Measurements from ENCODE around the gene SOX5. TPM values are rescaled to one million over a fixed set of nuclear protein-coding genes. Genes with fewer than 3 reads are reported as not detected.

Gene SOX5
- 61.4 TPM for total RNA-seq
- 6.6 TPM for polyA plus RNA-seq

DNA sequence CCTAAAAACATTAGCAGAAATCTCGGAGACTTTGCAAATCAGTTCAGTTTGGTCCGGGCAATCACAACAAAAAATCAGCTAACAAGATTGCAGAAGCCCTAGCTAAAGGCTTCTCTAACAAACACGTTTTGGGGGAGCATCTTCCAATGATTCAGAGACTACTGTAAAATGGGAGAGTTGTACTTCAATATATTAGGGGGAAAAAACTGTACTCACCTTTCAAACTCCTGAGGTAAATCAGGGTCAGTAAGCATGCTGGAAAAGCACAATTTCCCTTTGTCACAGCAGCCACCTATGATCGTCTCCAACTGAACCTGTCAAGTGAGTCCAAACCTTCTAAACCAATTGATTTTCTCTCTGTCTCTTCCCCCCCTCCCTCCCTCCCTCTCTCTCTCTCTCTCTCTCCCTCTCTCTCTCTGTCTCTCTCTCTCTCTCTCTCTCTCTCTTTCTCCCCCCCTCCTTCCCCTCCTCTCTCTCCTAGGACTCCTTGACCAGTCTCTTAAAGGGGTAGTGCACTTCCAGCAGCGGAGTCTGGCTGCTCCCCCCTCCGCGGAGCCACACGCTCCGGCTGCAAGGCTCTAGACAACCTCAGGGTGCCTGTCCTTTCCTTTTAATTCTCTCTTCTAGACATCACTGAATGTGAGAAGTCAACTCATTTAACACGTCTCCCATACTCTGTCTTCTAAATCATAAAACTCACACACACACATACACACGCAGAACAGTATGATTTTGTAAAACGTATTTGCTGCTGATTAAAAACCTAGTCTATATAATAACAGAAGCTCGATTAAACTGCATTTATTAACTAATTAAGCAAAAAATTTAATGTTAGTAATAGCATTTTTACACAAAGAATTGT, at the start of gene SOX5:
SOX5 (minus strand) TSS at position 323 of the 862 bp plus-strand sequence; CDS start at position 254, 69 bp downstream.
- Histone ChIP-seq H3K4me1 (ENCODE audit: insufficient read depth) (no peaks in the 10 kb centered on the region), H3K4me3 (ENCODE audit: low read depth, low read length) (peak within 1 kb of the TSS; percentile 52), H3K27ac (ENCODE audit: low read depth) (no peak within 1 kb of the TSS), H3K36me3 (ENCODE audit: insufficient read depth) (no peaks in the 10 kb centered on the region)
- WGBS = 2% methylated on average over 13 of the region's 13 CpGs
- DNase-seq (ENCODE audit: extremely low spot score) = peak; percentile 42

DNA sequence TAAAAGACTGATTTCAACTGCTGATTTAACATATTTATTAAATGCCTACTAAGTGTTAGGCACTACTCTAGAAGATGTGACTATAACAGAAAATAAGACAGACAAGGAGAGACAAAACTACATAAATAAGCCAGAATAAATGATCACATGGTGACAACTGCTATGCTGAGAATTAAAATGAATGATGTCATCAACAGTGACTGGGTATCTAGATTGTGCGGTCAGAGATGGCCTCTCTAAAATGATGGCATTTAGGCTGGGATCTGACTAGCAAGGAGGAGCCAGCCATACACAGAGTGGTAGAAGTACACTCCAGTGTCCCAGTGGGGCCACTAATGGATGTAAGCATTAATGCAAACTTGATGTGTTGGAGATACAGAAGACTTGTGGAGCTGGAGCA, 37.6 kb upstream of the SOX5 start:
- WGBS = 98% methylated on average over 1 of the region's 1 CpG
- no peaks in the 10 kb centered on the region for H3K4me1 ChIP-seq (ENCODE audit: insufficient read depth)
- no peak overlapping the region for H3K4me3 ChIP-seq (ENCODE audit: low read depth, low read length)
- DNase-seq (ENCODE audit: extremely low spot score) = no peak
- H3K27ac ChIP-seq (ENCODE audit: low read depth) = no peak overlapping the region
- no peaks in the 10 kb centered on the region for H3K36me3 ChIP-seq (ENCODE audit: insufficient read depth)

DNA sequence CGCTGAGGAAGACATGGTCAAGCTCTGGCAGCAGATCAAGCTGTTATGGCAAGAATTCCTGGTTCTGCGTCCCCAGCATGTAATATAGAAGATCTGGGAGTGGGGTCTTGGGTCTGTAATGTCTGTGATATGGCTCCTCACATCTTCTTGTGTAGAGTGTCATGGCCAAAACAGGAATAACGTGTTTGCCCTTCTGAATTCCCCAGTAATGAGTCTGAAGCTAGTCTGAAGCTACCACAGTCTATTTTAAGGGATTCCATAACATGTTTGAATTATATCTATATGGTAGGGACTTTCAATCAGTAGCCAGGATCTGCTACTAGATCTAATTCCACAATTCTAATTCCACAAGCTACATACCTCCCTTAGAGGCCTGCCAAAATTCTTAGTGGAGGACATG, 31.4 kb upstream of the SOX5 start:
- 91% methylated on average over 3 of the region's 3 CpGs for WGBS
- no peak for DNase-seq (ENCODE audit: extremely low spot score)
- Histone ChIP-seq H3K36me3 (ENCODE audit: insufficient read depth) (no peaks in the 10 kb centered on the region), H3K4me3 (ENCODE audit: low read depth, low read length) (no peak overlapping the region), H3K4me1 (ENCODE audit: insufficient read depth) (no peaks in the 10 kb centered on the region), H3K27ac (ENCODE audit: low read depth) (no peak overlapping the region)

DNA sequence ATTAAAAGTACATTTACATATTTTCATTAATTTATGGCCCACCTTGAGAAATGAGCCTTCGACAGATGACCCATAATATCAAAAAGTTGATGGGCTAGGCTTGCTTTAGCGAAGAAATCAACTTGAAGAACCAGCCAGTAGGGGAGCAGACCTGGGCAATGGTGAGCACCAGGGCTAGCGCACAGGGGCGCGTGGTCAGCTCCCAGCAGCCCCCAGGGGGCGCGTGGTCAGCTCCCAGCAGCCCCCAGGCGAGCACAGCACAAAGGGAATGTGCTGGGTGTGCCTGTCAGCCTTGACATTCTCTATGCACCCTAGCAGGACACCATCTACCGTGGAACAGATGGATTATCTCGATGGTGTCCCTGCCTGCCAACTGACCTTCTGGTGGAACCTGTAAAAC, 15.3 kb upstream of the SOX5 start:
- Histone ChIP-seq H3K27ac (ENCODE audit: low read depth) (no peak overlapping the region), H3K4me3 (ENCODE audit: low read depth, low read length) (no peak overlapping the region), H3K4me1 (ENCODE audit: insufficient read depth) (no peaks in the 10 kb centered on the region), H3K36me3 (ENCODE audit: insufficient read depth) (no peaks in the 10 kb centered on the region)
- no peak for DNase-seq (ENCODE audit: extremely low spot score)
- WGBS = 92% methylated on average over 10 of the region's 10 CpGs

DNA sequence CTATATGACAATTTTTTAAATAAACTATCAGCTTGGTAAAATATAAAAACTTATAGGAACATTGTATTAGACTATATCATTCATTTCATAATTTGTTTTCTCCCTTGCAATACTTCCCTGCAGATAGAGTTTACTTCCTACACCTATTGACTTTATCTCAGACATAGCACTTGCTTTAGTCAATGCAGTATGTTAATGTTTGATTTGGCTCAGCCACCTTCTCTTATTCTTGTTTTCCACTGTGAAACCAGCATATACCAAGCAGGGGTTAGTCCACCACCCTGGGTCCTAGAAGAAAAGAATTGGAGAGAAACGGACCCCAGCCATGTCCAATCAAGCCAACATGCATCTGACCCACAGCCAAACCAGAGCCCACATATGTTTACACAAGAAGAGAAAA, 10.4 kb upstream of the SOX5 start:
- H3K27ac ChIP-seq (ENCODE audit: low read depth) = no peak overlapping the region
- DNase-seq (ENCODE audit: extremely low spot score) = no peak
- H3K4me1 ChIP-seq (ENCODE audit: insufficient read depth) = no peaks in the 10 kb centered on the region
- H3K4me3 ChIP-seq (ENCODE audit: low read depth, low read length) = no peak overlapping the region
- no peaks in the 10 kb centered on the region for H3K36me3 ChIP-seq (ENCODE audit: insufficient read depth)
- 78% methylated on average over 1 of the region's 1 CpG for WGBS

DNA sequence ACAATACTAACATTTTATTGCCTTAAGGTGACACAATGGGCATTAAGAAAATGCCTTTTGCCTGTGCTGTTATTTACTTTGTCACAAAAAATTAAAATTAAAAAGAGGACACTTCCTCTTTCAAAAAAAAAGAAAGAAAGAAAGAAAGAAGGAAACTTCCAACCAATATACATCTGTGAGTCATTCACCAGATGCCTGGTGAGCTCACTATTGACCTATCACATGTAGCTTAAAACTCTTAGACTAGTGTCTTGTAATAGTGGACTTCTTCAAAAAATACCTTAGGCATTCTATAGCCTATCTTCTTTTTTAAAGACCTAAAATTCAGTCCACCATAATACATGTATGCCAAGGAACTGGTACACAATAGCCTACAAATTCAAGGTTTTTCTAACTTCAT, 4.9 kb upstream of the SOX5 start:
- Histone ChIP-seq H3K4me3 (ENCODE audit: low read depth, low read length) (no peak overlapping the region), H3K36me3 (ENCODE audit: insufficient read depth) (no peaks in the 10 kb centered on the region), H3K4me1 (ENCODE audit: insufficient read depth) (no peaks in the 10 kb centered on the region), H3K27ac (ENCODE audit: low read depth) (no peak overlapping the region)
- no peak for DNase-seq (ENCODE audit: extremely low spot score)

DNA sequence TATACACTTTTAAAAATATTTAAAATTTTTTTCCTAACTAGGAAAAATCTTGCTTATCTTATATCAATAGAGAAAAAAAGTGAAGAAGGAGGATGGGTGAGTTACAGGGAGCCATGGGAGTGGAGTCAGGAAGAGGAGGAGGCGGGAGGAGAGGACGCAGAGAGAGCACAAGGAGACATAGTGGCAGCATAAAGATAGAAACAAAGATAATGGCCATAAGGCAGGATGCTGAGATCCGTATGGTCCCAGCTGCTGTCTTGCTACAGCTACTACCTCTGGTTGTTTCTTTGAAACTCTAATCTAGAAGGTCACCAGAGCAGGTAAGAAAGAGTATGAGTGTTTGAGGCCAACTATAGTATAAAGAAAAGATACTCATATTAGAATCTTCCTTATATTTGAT, 2.6 kb upstream of the SOX5 start:
- Histone ChIP-seq H3K27ac (ENCODE audit: low read depth) (no peak overlapping the region), H3K4me1 (ENCODE audit: insufficient read depth) (no peaks in the 10 kb centered on the region), H3K4me3 (ENCODE audit: low read depth, low read length) (no peak overlapping the region), H3K36me3 (ENCODE audit: insufficient read depth) (no peaks in the 10 kb centered on the region)
- no peak for DNase-seq (ENCODE audit: extremely low spot score)
- WGBS = 81% methylated on average over 3 of the region's 3 CpGs

DNA sequence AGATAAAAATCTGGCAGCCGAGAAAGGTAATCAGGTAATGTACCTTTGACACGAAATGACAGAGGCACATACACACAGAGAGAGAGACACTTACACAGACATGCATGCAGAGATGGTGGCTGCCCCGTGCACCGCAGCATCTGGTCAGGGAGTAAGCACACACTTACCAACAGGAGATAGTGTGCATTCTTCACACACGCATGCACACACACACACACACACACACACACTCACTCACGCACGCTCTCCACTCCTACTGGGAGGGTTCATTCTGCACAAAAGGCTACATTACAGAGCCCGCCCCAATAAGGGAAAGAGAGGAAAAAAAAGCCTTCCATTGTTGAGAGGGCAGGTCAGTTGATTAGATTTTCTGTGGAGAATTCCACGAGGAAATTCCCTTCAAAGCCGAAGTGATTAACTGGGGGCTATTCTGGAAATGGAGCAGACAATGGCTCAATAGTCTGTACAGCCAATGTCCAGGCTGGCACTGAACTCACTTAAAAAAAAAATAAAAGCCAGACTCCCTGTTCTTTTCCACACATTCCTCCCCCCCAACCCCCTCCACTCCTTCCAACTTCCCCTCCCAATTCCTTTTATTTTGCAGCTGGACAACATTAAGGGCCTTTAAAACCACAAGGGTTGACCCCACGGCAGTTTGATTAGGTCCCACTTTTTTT, 1.4 kb upstream of the SOX5 start:
- no peaks in the 10 kb centered on the region for H3K4me1 ChIP-seq (ENCODE audit: insufficient read depth)
- 18% methylated on average over 11 of the region's 11 CpGs for WGBS
- no peaks in the 10 kb centered on the region for H3K36me3 ChIP-seq (ENCODE audit: insufficient read depth)
- H3K27ac ChIP-seq (ENCODE audit: low read depth) = no peak overlapping the region
- no peak for DNase-seq (ENCODE audit: extremely low spot score)
- peak overlapping the region; percentile 52 for H3K4me3 ChIP-seq (ENCODE audit: low read depth, low read length)

DNA sequence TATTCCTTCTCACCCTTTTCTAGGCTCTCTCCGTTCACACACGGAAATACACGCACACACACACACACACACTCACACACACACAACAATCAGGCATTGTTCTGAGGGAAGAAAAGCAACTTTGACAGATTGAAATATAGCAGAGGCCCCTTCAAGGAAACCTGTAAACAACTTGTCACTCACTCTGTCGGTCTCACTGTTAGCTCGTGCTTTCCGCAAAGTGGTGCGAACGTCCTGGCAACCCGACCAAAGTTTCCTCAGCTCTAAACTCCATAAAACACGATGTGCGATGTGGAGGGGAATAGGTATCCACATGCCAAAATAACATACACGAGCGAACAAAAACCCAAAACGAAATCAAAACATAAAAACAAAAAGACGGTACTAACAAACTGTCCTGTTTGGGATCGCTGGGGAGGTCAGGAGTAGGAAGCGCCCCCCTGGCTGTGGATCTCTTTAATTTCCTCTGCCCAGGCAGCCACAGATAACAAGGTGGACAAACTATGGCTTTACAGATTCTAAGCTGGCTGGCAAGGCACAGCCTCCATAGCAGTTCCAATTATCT, 822 bp upstream of the SOX5 start:
- Histone ChIP-seq H3K4me1 (ENCODE audit: insufficient read depth) (no peaks in the 10 kb centered on the region), H3K4me3 (ENCODE audit: low read depth, low read length) (peak overlapping the region; percentile 52), H3K36me3 (ENCODE audit: insufficient read depth) (no peaks in the 10 kb centered on the region), H3K27ac (ENCODE audit: low read depth) (no peak overlapping the region)
- under 1% methylated on average over 17 of the region's 17 CpGs for WGBS
- no peak for DNase-seq (ENCODE audit: extremely low spot score)

DNA sequence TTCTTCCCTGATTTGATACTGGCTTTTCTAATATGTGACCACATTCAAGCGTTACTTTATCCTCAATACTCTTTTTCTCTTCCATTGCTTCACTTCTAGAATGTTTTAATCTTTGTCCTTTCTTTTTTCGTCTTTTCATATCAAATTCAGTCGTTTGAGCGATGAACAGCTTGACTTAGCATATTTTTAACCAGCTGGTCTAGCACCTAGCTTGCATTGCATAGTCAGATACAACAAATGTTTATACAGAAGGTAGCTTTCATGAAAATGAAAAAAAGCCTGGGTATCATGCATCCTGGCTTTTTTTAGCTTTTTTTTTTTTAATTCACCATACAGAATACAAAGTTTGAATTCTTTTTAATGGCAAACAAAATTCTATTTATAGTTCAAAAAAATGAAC, 1.2 kb downstream of the SOX5 start:
- Histone ChIP-seq H3K36me3 (ENCODE audit: insufficient read depth) (no peaks in the 10 kb centered on the region), H3K27ac (ENCODE audit: low read depth) (no peak overlapping the region), H3K4me3 (ENCODE audit: low read depth, low read length) (no peak overlapping the region), H3K4me1 (ENCODE audit: insufficient read depth) (no peaks in the 10 kb centered on the region)
- 71% methylated on average over 4 of the region's 4 CpGs for WGBS
- no peak for DNase-seq (ENCODE audit: extremely low spot score)

DNA sequence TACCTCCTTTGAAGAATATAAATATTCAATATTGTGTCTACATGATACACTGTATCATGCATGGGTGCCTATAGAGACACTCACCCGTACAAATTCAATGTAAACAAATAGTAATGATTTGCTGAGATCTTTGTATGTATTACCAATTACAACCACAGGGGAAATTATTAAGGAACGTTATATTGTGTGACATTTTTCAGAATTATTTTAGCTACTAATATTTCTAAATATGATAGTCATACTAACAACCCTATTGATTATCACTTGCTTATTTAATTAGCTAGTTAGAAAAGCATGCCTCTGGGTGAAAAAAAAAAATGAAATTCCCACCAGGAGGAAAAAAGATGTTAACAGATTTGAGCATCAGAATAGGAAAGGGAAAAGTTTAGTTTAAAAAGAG, 2.1 kb downstream of the SOX5 start:
- no peak overlapping the region for H3K4me3 ChIP-seq (ENCODE audit: low read depth, low read length)
- no peak for DNase-seq (ENCODE audit: extremely low spot score)
- 73% methylated on average over 2 of the region's 2 CpGs for WGBS
- H3K4me1 ChIP-seq (ENCODE audit: insufficient read depth) = no peaks in the 10 kb centered on the region
- no peaks in the 10 kb centered on the region for H3K36me3 ChIP-seq (ENCODE audit: insufficient read depth)
- no peak overlapping the region for H3K27ac ChIP-seq (ENCODE audit: low read depth)

DNA sequence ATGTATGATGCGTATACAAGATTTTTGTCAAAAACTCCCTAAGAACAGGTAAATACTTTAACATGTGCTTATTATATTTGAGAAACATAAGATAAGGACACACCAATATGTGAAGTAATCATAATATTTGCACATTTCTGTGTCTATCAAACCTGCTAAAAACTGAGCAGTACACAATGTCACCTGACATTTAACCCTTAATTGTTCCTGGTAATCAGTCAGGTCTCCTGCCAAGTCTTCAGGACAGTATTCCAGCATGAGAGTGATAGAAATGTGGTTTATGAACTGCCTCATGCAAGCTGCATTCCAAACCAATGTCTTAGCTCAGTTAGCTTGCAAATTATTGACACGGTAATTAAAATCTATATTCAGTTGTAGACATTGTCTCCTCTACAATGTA, 4.2 kb downstream of the SOX5 start:
- no peaks in the 10 kb centered on the region for H3K4me1 ChIP-seq (ENCODE audit: insufficient read depth)
- no peaks in the 10 kb centered on the region for H3K36me3 ChIP-seq (ENCODE audit: insufficient read depth)
- WGBS = 94% methylated on average over 2 of the region's 2 CpGs
- H3K27ac ChIP-seq (ENCODE audit: low read depth) = no peak overlapping the region
- no peak for DNase-seq (ENCODE audit: extremely low spot score)
- H3K4me3 ChIP-seq (ENCODE audit: low read depth, low read length) = no peak overlapping the region

DNA sequence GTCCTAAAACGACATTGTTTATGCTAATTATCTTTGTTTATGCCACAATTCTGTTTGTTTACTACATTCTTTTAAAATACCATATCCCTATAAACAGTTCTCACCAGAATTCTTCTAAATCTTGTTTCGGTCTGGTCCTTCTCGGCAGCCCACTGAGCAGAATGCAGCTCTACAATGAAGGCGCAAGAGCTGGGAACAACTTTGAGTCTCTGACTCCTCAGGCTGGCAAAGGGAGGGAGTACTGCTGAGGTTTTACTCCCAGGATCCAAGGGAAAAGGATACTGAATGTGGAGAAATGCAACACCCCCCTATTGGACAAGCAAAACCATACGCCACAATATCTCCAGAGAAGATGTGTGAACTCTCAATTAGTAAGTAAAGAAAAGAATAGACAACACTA, 5.4 kb downstream of the SOX5 start:
- no peaks in the 10 kb centered on the region for H3K4me1 ChIP-seq (ENCODE audit: insufficient read depth)
- WGBS = 69% methylated on average over 5 of the region's 5 CpGs
- H3K36me3 ChIP-seq (ENCODE audit: insufficient read depth) = no peaks in the 10 kb centered on the region
- DNase-seq (ENCODE audit: extremely low spot score) = no peak
- no peak overlapping the region for H3K4me3 ChIP-seq (ENCODE audit: low read depth, low read length)
- H3K27ac ChIP-seq (ENCODE audit: low read depth) = no peak overlapping the region

DNA sequence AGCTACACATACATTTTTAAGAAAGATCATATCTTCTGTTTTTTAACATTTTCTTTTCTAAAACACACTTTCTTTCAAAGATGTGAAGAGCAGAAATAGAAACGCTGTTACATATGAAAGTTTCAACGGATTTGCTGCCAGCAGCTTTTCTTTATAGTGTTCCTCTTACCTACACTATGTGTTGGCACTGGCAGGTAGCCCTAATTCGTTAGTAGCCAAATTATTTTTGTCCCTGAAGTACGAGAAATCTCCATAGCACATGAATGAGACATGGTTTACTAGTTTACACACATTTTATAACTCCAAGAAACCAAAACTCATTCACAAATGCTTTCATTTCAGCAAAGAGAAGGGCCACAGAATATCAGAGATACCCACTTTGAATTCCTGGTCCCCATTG, 6.6 kb downstream of the SOX5 start:
- WGBS = 78% methylated on average over 4 of the region's 4 CpGs

More for the DNA sequence above, 6.6 kb downstream of the SOX5 start:
- Histone ChIP-seq H3K4me3 (ENCODE audit: low read depth, low read length) (no peak overlapping the region), H3K36me3 (ENCODE audit: insufficient read depth) (no peaks in the 10 kb centered on the region), H3K27ac (ENCODE audit: low read depth) (no peak overlapping the region), H3K4me1 (ENCODE audit: insufficient read depth) (no peaks in the 10 kb centered on the region)
- no peak for DNase-seq (ENCODE audit: extremely low spot score)
